Umbilical cord (tissue), 2 donors: Measurements from ENCODE around the gene RASGRP2. TPM values are rescaled to one million over a fixed set of nuclear protein-coding genes. Genes with fewer than 3 reads are reported as not detected.
A peak's percentile ranks its signal among the peaks of the same experiment; 100 is the strongest.

Experiments used
- DNase-seq: peaks from one replicate; pipeline ENCODE4 v3.0.0-alpha.2; 2015; ENCODE audit warnings: low spot score
- total RNA-seq: library from RNA; depleted of rRNA; stranded (reverse); fragments of >200 nt; gene quantifications from one replicate; pipeline ENCODE4 v1.2.3, GENCODE V29; 2014; ENCODE audit warnings: low replicate concordance; ENCODE audit not compliant: insufficient read depth

Gene RASGRP2
- total RNA-seq, result 15.9 TPM

DNA sequence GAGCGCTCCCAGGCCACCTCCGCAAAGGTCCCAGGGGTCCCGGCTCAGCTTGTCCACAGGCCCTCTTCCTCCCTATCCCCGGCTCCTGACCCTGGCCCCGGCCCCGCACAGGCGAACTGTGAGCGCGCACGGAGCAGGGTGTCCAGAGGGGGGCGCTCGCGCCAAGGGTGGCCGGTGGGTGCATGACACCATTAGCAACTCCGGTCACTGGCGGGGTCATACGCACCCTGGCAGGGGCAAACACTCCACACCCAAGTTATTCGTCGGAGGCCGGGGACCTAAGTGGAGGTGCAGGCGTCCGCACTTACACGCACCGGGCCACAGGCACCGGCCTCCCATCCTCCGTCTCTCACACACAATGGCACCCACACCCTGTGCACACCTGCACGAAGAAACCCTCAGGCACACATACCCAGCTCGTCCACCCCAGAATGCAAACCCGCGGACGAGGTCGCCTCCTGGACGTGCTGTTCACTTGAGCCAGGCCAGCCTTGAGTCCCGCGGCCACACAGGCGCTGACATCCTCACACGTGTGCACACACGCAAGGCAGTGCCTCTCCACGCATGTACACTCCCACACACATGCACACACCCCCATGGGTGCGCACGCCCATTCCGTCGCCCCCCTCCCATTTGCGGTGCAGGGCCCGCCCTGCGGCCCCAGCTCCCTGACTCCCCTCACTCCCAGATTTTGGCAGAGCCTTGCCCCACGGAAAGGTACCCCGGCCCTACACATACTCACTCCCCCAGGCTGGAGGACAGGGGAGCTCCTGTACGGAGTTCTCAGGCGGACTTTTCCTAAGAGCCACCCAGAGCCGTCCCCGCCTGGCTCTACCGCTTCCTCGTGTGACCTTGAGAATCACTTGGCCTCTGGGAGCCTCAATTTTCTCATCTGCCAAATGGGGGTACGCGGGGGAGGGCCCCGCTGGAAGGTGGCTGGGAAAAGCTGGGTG, at the start of gene RASGRP2:
Gene RASGRP2 (minus strand): TSS at position 552 of the 953 bp plus-strand sequence. CDS start 1,276 bp downstream, outside the sequence.
- peak; percentile 39 for DNase-seq

DNA sequence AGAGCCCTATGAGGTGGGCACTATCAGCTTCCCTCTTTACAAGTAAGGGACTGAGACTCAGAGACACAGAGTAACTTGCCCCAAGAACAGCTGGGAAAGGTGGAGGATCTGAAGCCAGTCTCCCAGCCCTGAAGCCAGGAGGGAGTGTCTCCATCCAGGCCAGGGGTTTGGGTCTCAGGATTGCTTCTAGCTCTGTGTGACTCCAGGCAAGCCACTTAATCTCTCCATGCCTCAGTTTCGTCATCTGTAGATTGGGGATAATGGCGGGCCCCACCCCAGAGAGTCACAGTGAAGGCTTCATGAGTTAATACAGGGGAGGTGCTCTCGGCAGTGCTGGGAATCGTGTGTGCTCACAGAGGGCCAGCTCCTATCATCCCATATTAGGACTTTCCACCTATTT, 48.5 kb upstream of the RASGRP2 start:
- no peak for DNase-seq

DNA sequence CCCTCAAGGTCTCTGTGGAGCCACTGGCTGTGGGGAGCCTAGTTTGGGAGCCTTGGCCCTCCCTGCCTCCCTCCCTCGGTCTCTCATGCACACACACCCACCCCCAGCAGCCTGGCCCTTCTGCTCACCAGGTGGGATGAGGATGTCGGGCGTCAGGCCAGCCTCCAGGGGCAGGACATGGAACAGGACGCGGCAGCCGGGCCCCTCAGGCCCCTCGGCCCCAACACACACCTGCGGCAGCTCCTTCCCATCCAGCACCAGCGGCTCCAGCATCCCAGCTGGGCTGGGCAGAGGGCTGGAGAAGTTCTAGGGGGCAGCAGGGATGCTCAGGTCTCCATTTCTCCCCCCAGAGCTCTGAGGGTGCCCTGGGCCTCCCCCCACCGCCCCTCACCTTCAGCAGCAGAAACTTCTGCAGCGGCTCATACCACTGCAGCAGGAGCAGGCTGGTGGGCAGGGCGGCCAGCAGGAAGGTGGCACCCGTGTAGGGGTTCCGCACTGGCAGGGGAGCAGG, 47.9 kb upstream of the RASGRP2 start:
- DNase-seq, result no peak

DNA sequence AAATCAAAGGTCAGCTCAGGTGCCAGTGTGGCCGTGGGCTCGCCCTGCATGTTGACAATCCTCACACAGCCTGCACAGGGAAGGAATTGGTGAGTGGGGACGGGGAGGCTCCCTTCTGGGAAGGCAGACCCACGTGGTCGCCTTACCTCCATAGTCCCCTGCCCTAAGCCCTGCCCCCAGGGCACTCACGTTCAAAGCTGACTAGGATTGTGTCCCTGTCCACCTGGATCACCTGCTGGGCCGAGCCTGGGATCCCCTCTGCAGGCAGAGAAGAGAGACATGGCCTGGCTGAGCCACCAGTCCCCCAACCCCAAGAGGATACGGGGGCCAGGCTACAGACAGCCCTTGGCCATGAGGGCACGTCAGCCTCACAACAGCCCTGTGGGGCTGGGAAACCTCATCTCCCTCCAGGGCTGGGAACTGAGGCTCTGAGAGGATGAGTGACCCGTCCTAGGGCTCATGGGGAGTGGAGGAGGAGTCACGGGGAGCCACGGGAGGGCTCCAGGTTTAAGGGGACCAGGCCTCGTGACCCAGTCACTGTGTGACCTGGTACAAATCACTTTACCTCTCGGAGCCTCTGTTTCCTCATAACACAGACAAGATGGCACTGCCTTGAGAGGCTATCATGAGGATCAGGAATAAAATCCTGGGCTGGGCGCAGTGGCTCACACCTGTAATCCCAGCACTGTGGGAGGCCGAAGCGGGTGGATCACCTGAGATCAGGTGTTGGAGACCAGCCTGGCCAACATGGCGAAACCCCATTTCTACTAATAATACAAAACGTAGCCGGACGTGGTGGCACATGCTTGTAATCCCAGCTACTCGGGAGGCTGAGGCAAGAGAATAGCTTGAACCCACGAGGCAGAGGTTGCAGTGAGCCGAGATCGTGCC, 46.5 kb upstream of the RASGRP2 start:
- DNase-seq, result no peak

DNA sequence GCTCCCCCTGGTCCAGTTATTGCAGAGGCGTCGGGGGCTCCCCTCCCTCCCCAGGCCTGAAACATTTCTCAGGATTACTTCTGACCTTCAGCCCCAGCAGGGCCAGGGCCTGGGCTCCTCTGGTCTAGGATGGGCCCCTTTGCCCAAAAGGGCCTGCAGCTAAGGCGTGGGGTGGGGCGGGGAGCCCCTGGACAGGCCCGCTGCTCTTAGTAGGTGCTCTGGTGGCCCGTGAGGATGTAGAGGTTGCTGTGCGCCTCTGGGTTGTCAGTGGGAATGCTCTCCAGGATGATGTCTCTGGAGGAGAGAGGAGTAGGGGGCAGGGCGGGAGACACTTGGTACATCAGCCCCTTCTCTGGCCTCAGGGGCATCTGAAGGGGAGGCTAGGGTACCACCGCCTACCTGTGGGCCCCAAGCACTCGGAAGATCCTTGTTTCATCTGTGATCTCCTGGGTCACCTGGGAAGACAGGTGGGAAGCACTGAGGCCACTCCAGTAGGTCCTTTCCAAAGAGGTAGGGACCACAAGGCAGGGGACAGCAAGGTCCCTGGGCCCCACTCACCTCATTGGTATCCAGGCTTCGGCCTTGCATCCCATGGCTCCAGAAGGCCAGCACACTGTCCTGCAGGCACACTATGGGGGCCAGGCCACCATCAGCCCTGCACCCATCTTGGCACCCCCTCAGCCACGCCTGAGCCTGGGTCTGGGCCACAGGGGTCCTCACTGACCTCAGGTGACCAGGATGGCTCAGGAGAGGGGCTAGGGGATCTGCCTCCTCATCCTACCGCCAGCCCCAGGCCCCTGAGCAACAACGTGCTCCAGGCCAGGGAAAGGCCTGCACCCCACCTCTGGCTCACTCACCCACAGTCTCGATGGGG, 45.6 kb upstream of the RASGRP2 start:
- DNase-seq, result no peak

DNA sequence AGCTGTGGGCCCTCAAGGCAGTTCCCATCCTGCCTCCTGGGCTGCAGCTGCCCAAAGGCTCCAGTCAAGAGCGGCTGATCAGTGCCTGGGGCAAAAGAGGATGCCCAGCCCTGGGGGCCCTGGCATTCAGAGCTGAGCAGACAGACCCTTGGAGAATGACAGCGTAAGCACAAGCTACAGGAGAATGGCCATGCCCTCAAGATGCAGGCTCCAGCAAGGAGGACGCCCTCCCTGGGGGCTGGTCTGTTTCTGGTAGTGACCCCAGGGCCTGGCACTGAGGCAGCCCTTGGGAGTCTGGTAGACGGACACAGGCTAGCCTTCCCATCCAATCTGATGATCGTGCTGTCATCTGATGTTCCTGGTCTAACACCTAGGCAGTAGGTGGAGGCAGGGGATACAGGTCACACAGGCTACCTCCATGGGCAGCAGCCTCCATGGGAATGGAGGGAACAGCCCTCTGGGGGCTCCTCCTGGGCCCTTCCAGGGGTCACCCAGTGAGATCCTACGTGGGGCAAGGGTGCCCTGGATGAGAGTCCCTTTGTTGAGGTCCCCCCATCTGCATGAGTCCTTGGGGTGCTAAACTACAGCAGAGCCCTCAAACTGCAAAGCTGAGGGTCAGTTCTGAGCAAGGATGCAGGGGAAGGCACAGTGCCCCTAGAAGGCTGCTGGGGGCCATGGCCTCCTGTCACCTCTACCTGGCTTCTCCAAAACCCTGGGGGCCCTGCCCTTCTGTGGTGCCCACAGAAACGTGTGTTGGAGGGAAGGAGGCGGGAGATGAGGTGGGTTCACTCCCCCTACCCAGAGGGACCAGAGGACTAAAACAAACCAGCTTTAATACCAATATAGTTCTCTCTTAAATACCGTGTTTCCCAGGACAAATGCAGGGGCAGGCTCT, 44.6 kb upstream of the RASGRP2 start:
- DNase-seq, result no peak

DNA sequence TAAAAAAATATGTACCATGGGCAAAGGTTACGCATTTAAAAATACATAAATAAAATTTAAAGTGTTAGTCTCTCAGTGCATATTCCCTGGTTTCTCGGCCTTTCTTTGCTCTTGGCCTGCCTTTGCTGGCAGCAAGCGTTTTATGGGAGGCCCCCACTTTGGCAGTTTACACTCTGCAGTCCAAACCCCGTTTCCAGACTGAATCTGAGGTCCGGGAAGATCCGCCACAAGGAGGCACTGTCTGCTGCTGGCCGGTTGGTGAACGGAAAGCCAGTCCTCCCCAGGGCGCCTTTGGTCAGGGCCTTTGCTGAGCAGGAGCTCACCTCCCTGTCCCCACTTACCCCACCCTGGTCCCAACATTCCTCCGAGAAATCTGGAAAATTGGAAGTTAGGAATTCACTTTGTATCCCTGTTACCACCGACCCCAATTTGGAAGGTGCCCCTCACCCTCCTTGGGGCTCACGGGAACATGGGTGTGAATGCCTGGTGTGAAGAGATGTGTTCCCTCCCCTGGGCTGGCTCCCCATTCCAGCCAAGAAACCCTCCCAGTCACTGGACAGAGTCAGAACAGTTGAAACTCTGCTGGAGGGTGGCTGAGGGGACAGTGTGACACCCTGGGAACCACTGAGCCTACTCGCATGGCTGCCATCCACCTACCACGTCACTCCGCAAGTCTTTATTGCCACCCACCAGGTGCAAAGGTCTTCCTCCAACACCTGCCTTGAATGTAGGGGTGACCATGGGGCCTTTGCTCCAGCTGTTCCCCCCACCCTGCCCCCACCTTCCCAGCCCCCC, 43.8 kb upstream of the RASGRP2 start:
- DNase-seq, result no peak

DNA sequence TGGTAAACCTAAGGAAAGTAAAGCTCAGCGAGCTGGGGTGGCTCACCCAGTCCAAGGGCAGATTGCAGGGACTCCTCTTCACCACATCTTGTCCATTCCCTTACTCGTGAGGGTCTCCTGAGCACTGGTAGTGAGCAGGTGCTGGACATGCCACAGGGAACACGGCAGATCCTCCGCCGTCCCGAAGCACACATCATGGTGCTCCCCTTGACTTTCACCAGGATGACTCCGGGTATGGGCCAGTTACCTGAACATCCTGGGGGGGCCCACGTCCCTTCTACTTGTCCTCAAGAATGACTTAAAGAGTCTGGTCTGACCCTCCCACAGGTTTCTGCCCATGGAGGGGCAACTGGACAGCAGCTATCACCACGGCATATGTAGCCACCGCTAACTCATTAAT, 42.4 kb upstream of the RASGRP2 start:
- no peak for DNase-seq

DNA sequence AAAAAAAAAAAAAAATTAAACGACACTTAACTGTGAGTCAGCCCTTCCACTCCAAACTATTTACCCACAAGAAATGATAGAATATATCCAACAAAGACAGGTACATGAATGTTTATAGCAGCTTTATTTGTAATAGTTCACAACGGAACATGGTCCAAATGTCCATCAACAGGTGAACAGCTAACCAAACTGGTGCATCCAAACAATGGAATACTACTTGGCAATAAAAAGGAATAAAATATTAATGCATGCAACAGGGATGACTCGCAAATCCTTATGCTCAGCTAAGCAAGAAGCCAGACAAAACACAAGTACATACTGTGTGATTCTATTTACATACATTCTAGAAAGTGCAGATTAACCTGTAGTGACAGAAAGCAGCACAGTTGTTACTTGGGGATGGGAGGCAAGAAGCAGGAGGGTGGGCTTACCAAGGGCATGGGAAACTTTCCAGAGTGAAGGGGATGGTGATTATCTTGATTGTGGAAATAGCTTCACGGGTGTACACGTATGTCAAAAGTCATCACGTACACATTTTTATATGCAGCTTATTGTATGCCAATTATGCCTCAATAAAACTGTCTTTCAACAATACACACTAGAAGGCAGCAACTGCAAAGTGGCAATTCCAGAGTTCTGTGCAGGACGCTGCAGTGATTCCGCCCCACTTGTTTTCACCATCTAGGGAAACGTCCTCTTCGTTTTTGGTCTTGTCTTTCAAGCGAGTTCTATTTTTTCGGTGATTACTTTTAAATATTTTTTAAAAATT, 41.1 kb upstream of the RASGRP2 start:
- DNase-seq, result no peak

DNA sequence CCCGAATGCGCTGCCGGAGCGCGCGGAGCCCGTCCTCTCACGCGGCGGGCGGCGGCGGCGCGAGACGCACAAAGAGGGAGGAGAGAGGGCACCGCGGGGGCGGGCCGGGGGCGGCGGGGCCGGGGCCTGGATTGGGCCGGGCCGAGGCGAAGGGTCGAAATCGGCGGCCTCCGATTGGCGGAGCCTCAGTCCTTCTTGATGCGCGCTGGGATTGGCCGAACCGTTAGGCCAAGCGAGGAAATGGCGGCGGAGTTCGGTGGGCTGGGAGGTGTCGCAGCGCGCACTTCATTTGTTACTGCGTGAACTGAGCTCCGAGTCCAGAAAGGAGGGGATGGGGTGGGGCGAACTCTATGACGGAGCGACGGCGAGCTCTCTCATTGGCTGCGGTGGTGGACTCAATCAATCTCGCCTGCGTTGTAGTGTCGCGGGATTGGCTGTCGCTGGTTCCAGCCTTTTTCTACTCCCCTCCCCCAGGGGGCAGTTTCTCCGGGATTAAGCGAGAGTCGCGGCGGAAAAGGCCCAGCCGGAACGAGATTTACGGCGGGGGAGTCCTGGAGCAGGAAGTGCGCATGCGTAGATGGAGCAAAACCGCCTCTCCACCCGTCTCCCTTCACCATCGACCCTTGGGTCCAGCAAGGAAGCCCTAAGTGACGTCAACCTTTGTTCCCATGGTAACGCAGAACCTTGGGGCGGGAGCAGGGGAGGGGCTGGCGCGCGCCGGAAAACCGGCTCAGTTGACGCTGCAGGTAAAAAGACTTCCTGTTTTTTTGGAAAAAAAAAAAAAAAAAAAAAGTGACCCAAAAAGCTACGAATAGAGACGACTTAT, 34.7 kb upstream of the RASGRP2 start, which contains the start of gene SF1:
Gene SF1 (minus strand): TSS at position 70 of the 826 bp plus-strand sequence. CDS start 150 bp downstream, outside the sequence.
- DNase-seq, result peak; percentile 100

DNA sequence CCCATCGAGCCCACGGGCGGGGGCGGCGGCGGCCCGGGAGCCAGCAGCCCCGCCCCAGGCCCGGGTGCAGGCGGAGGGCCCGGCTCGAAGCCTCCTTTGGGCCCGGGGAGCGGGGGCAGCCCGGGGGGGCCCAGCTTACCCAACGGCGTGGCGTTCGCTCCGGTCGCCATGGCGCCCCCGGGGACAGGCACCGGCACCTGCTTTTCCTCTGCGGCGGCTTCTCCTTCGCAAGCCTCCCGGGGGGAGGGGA, 34.2 kb upstream of the RASGRP2 start:
- no peak for DNase-seq

DNA sequence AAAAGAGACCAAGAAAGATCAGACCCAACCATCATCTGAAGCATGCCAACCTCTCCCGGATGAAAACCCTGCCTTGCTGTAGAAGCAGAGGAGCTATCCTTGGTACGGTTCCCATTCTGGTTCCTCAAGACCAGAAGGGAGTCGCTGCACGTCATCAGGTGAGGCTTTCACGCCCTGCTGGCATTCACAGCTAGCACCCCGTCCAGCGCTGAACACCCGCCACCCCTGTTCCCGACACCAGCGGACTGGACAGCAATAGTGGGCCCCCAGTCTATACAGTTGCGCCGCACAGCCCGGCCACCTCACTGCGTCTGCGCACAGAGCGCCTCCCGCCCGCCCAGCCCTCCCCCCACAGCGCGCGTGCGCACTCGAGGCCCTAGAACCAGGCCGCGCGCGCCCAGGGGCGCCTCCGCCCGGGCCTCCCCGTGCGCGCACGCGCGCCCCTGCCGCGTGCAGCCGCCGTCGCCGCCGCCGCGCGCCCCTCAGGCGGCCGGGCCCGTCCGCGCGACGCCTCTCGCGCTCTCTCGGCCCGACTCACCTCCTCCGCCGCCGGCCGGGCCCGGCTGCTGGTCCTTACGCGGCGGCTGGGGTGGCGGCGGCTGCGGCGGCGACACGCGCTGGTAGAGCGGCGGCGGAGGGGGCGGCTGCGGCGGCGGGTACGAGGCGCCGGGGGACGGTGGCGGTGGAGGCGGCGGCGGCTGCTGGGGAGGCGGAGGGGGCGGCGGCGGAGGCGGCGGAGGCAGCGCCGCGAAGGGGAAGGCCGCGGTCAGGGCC, 33.7 kb upstream of the RASGRP2 start:
- peak; percentile 90 for DNase-seq

DNA sequence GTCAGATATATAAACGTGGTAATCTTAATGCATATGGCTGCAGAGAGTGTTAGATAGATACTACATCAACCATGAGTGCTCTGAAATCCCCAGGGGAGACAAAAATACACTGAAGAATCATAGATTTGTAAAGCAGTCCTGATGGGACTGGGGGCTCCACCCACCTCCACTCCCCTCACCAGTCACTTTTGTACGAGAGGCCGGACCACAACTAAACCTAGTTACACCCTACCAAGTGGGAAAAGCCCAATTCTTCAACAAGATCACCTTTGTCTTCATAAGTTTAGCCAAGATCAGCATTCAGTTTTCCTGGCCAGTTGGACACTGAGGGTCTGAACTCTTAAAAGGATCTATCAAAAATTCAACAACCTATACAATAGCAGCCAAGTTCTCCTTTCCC, 32.9 kb upstream of the RASGRP2 start:
- DNase-seq, result no peak

DNA sequence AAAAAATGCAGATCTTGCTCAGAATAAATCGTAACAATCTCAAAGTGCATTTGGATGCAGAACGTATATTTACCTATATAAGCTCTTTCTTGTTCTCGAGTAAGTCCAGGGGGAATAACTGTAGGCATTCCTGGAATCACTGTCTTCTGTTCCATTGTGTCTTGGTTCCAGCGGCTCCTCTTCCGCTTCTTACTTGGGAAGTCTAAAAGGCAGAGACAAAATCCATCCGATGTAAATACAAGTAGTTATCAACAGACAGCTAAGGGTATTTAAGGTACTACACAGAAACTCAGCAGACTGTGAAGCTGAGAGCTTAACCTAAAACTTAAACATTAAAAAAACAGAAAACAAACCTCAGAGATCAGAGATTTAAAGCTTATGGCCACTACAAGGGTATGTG, 32.5 kb upstream of the RASGRP2 start:
- DNase-seq, result no peak

DNA sequence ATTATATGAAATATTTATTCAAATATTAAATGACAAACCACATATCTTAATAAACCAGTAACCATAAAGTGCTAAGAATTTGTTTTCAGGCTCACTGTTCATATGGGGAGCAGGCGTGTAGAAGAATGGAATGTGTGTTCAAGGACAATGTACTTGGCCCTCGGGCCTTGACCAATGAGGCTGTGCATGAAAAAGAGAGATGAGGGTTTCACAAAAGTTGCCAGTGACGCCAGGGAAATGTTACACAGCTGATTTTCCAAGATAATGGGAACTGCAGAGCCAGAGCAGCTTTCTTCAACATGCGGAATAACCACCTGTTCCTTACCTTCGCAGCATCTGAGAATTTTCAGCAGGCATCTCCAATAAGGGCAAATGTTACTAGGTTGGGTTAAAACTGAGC, 30.2 kb upstream of the RASGRP2 start:
- no peak for DNase-seq

DNA sequence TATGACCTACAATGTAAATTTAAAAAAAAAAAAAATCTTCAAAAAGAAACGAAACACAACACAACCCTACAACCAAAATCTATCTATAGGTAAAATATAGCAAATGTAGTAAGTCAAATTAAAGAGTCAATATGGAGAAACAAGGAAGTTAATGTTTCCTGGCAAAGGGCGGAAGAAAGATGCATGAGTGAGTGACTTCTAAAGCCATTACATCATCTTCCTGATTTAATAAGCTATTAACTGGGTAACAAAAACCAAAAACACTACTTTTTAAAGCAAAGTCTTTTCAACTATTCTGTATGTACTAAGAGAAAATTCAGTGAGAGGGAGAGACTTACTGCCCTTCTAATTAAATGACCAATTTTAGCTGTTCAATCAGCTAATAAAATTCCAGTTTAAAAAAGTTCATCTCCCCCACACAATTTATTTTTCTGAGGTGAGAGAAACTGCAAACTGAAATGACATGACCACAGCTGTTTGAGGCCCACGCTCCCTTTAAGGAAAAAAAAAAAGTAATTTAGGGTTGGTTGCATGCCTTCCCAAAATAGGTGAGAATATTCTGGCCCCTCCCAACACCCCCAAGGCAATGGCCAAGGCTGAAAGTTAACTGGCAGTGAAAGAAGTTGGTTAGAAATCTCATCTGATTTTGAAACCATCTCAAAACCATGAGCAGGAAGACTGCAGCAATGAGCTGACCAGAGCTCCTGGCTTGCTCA, 28.5 kb upstream of the RASGRP2 start:
- DNase-seq, result no peak
